ENCODE measurements around the gene ACSL4. TPM values are rescaled to one million over a fixed set of nuclear protein-coding genes. Genes with fewer than 3 reads are reported as not detected.

The ACSL4 gene
- total and polyA plus RNA-seq, 9 of the 15 experiments (the other 6 are each of a cell fraction or from before 2014, with no cell fraction given): 9.8 to 35.1 (median 25.5) TPM

DNA sequence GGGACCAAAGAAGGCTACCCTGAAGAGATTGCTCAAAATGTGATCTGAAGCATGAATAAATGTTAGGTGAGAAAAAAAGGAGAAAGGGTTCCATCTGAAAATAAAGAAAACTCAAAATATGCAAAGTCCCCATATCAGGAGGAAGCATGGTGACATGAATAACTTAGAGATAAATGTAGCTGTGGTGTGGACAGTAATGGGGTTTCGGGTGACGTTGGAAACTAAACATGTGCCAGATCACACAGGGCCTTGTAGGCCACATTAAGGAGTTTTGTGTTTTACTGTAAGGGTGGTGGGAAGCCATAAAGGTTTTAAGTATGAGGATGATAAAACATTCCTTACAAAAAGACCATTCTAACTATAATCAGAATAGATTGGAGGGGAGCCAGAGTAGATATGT is 40.3 kb upstream of the ACSL4 start:
- ChIA-PET POLR2A (no interaction called here), CTCF (ENCODE audit: low intra/inter-chr PET ratio) (no interaction called here)
- Histone ChIP-seq H3K4me2 (ENCODE audit: insufficient read depth, low read length) (peak overlapping the region; percentile 27; the same call in 1 of the 2 replicates), H4K20me1 (replicated peaks; ENCODE audit: control insufficient read depth, insufficient read depth, low read length) (no peaks in the 10 kb centered on the region), H3K9me1 (ENCODE audit: control insufficient read depth, insufficient read depth, low read length) (peaks cover 2% of the 10 kb centered on the region), H3K27ac (ENCODE audit: extremely low read depth, low read depth, low read length) (peak overlapping the region; percentile 45), H3K9me3 (replicated peaks; ENCODE audit: control insufficient read depth, insufficient read depth, low read depth, low read length) (no peaks in the 10 kb centered on the region), H3K9ac (ENCODE audit: insufficient read depth in 1 of 2, low read depth in 2 of 2, low read length in 2 of 2) (peak overlapping the region in 1 of 2 experiments; percentile 30; a peak in 1 of 4 replicates), H3K36me3 (ENCODE audit: control insufficient read depth, insufficient read depth, low read length) (no peaks in the 10 kb centered on the region), H3K4me1 (replicated peaks in 1 of 2; ENCODE audit: control insufficient read depth in 2 of 2, insufficient read depth in 2 of 2, low read length in 2 of 2) (peaks cover 0 to 25% of the 10 kb centered on the region in 2 experiments; a peak in 4 of 5 replicates), H2AFZ (ENCODE audit: low read depth, low read length) (peak overlapping the region; percentile 81), H3K4me3 (no peak overlapping the region), H3K79me2 (ENCODE audit: control insufficient read depth, insufficient read depth, low read length) (no peaks in the 10 kb centered on the region), H3K27me3 (ENCODE audit: control insufficient read depth in 2 of 2, insufficient read depth in 2 of 2, low read length in 2 of 2) (no peaks in the 10 kb centered on the region)
- in situ Hi-C loops (cut with MboI) (no loop called here), intact Hi-C loops (cut with micrococcal nuclease) (loop anchor here (5.0 kb wide), 1 partner anchor 84 kb away; no protein-coding TSS in a partner anchor)
- FAIRE-seq: peak; percentile 64
- DNase-seq (ENCODE audit: extremely low read depth in 1 of 4, low spot score in 3 of 4): peak in 1 of 4 experiments; percentile 30
- no TSS peak for BruUV-seq (replicated peaks)
- WGBS (ENCODE audit: insufficient coverage, low coverage, missing lambda C conversion rate): 25% methylated on average over 2 of the region's 2 CpGs
- peak; percentile 61 for ATAC-seq
- TF ChIP-seq ZNF146 (CRISPR knock-in tag; IDR thresholded peaks at IDR 0.05; ENCODE audit: unreplicated experiment) (no peak), CREBBP (IDR thresholded peaks at IDR 0.05; ENCODE audit: low read depth, low read length) (no peak), MXD1 (CRISPR knock-in tag; IDR thresholded peaks at IDR 0.05; ENCODE audit: borderline replicate concordance, poor library complexity, severe bottlenecking) (no peak), NFATC3 (IDR thresholded peaks at IDR 0.05) (no peak), CREM (IDR thresholded peaks at IDR 0.05; ENCODE audit: low read depth) (0 out of 2 replicates have a peak, but pooled peaks have one; percentile 16), NFIC (IDR thresholded peaks at IDR 0.05) (0 out of 2 replicates have a peak, but pooled peaks have one; percentile 20)
- TF ChIP-seq, protein P1, sequence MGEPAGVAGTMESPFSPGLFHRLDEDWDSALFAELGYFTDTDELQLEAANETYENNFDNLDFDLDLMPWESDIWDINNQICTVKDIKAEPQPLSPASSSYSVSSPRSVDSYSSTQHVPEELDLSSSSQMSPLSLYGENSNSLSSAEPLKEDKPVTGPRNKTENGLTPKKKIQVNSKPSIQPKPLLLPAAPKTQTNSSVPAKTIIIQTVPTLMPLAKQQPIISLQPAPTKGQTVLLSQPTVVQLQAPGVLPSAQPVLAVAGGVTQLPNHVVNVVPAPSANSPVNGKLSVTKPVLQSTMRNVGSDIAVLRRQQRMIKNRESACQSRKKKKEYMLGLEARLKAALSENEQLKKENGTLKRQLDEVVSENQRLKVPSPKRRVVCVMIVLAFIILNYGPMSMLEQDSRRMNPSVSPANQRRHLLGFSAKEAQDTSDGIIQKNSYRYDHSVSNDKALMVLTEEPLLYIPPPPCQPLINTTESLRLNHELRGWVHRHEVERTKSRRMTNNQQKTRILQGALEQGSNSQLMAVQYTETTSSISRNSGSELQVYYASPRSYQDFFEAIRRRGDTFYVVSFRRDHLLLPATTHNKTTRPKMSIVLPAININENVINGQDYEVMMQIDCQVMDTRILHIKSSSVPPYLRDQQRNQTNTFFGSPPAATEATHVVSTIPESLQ (CRISPR knock-in tag; IDR thresholded peaks at IDR 0.05): no peak
- TF ChIP-seq, protein P2, sequence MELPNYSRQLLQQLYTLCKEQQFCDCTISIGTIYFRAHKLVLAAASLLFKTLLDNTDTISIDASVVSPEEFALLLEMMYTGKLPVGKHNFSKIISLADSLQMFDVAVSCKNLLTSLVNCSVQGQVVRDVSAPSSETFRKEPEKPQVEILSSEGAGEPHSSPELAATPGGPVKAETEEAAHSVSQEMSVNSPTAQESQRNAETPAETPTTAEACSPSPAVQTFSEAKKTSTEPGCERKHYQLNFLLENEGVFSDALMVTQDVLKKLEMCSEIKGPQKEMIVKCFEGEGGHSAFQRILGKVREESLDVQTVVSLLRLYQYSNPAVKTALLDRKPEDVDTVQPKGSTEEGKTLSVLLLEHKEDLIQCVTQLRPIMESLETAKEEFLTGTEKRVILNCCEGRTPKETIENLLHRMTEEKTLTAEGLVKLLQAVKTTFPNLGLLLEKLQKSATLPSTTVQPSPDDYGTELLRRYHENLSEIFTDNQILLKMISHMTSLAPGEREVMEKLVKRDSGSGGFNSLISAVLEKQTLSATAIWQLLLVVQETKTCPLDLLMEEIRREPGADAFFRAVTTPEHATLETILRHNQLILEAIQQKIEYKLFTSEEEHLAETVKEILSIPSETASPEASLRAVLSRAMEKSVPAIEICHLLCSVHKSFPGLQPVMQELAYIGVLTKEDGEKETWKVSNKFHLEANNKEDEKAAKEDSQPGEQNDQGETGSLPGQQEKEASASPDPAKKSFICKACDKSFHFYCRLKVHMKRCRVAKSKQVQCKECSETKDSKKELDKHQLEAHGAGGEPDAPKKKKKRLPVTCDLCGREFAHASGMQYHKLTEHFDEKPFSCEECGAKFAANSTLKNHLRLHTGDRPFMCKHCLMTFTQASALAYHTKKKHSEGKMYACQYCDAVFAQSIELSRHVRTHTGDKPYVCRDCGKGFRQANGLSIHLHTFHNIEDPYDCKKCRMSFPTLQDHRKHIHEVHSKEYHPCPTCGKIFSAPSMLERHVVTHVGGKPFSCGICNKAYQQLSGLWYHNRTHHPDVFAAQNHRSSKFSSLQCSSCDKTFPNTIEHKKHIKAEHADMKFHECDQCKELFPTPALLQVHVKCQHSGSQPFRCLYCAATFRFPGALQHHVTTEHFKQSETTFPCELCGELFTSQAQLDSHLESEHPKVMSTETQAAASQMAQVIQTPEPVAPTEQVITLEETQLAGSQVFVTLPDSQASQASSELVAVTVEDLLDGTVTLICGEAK (IDR thresholded peaks at IDR 0.05): no peak
- TF ChIP-seq, protein P2 (CRISPR knock-in tag; IDR thresholded peaks at IDR 0.05): no peak
